A673 (cell line): ENCODE measurements around the gene TEN1.

Source experiments
- EZH2 ChIP-seq: fragments of 200-600 bp; sonication (generic); IDR thresholded peaks from 2 replicates; pipeline ENCODE4 v1.6.1; 2017; ENCODE audit warnings: borderline replicate concordance, low read depth, mild to moderate bottlenecking, mixed read lengths, antibody characterized with exemption, low read length; ENCODE audit not compliant: poor library complexity, severe bottlenecking
- TF ChIP-seq, protein P1 (sequence below): fragments of 300-800, 200-600 bp; sonication (generic); conservative IDR thresholded peaks from 2 replicates; pipeline ENCODE4 v1.5.1; 2017; ENCODE audit warnings: low read depth, mild to moderate bottlenecking, antibody characterized with exemption, low read length, moderate library complexity, mixed read lengths

DNA sequence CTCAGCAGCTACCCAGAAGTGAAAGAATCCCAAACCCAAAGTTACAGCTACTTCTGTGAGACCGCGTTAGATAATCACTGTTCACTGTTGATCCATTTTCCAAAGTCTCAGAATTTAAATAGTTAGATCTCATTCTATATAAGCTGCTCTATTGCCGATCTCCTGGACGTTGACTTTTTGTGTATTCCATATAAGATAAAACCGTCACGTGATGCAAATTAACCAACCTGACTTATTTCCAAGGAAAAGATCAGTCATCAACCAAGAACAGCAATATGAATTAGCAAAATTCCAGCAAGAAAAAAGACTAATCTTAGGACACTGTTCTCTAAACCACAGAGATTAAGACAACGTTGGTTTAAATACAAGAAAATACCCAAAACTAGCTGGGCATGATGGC is 8.4 kb upstream of the TEN1 start:
- TF ChIP-seq, protein P1, sequence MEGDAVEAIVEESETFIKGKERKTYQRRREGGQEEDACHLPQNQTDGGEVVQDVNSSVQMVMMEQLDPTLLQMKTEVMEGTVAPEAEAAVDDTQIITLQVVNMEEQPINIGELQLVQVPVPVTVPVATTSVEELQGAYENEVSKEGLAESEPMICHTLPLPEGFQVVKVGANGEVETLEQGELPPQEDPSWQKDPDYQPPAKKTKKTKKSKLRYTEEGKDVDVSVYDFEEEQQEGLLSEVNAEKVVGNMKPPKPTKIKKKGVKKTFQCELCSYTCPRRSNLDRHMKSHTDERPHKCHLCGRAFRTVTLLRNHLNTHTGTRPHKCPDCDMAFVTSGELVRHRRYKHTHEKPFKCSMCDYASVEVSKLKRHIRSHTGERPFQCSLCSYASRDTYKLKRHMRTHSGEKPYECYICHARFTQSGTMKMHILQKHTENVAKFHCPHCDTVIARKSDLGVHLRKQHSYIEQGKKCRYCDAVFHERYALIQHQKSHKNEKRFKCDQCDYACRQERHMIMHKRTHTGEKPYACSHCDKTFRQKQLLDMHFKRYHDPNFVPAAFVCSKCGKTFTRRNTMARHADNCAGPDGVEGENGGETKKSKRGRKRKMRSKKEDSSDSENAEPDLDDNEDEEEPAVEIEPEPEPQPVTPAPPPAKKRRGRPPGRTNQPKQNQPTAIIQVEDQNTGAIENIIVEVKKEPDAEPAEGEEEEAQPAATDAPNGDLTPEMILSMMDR = no peak
- TF ChIP-seq EZH2 = no peak
